Mucosa of rectum (tissue), 2 donors: Measurements from ENCODE around the gene DCTPP1.
"Not testable (repeated sequence)": the region's sequence is repeated elsewhere in the genome, so short reads cannot be mapped to it uniquely, and the experiment has no call there.

Source experiments
- H3K27ac ChIP-seq, 2 donors: one replicate each; pipeline ENCODE4 v1.7.0; 2013; ENCODE audit warnings: inconsistent platforms in 2 of 2, low read depth in 2 of 2, low read length in 2 of 2
- H3K27me3 ChIP-seq, 2 donors: one replicate each; pipeline ENCODE4 v1.7.0; 2013; ENCODE audit warnings: low read length in 2 of 2; ENCODE audit not compliant: control insufficient read depth in 2 of 2, insufficient read depth in 2 of 2
- H3K36me3 ChIP-seq, 2 donors: one replicate each; pipeline ENCODE4 v1.7.0; 2013; ENCODE audit warnings: low read length in 2 of 2; ENCODE audit not compliant: control insufficient read depth in 2 of 2, insufficient read depth in 2 of 2
- H3K4me1 ChIP-seq, 2 donors: one replicate each; pipeline ENCODE4 v1.7.0; 2013; ENCODE audit warnings: low read length in 2 of 2, mild to moderate bottlenecking in 1 of 2; ENCODE audit not compliant: control insufficient read depth in 2 of 2, insufficient read depth in 2 of 2
- H3K4me3 ChIP-seq, 2 donors: one replicate each; pipeline ENCODE4 v1.7.0; 2013; ENCODE audit warnings: low read length in 2 of 2
- H3K9ac ChIP-seq, 2 donors: one replicate each; pipeline ENCODE4 v1.7.0; 2013; ENCODE audit warnings: low read length in 2 of 2, low read depth in 1 of 2, mild to moderate bottlenecking in 1 of 2
- H3K9me3 ChIP-seq, 2 donors: one replicate each; pipeline ENCODE4 v1.7.0; 2013; ENCODE audit warnings: low read length in 2 of 2; ENCODE audit not compliant: control insufficient read depth in 2 of 2
- donor health status: healthy.
- donor health status: Normal muscosa, but diverticular disease.

DCTPP1 gene

DNA sequence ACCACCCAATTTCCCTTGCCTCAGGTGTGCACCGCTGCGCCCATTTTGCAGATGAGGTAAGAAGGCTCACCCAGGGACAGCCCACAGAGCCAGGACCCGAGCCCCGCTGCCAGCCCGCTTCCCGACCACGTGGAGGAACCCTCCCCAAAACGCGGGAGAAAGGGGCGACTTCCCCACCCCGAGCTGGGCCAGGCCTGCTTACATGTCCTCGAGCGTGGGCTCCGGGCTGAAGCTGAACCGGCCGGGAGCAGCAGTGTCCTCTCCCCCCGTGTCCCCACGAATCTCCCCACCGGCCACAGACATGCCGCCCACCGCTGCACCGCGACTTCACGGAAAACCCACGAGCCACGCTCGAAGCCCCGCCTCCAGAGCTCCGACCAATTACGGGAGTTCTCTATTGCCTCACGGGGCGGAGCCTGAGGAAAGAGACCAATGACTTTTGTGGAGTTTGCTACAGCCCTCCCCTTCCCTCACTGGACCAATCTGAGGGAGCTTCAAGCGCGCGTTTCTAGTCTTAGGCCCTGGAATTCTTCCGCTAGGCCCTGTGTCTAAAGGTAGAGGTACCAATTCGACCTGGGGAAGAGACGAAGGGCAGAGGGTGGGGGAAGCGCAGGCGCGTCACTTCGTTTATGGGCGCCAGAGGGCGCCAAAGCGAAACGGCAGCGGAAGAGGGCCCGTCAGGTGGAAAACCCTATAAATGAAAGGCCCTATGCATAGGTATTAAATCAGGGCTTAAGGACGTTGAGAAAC, at the start of gene DCTPP1:
TSS of gene DCTPP1 (minus strand) at position 353 of the 750 bp plus-strand sequence. CDS start at position 303, 50 bp downstream.
- Histone ChIP-seq H3K9me3 (no peaks in the 10 kb centered on the region), H3K4me3 (peak within 1 kb of the TSS; percentile 74 to 90), H3K4me1 (peaks cover 16 to 18% of the 10 kb centered on the region in 2 donors), H3K27me3 (no peaks in the 10 kb centered on the region), H3K27ac (peak within 1 kb of the TSS; percentile 87 to 91), H3K9ac (peak within 1 kb of the TSS; percentile 81 to 83), H3K36me3 (peaks cover 2 to 13% of the 10 kb centered on the region in 2 donors)

DNA sequence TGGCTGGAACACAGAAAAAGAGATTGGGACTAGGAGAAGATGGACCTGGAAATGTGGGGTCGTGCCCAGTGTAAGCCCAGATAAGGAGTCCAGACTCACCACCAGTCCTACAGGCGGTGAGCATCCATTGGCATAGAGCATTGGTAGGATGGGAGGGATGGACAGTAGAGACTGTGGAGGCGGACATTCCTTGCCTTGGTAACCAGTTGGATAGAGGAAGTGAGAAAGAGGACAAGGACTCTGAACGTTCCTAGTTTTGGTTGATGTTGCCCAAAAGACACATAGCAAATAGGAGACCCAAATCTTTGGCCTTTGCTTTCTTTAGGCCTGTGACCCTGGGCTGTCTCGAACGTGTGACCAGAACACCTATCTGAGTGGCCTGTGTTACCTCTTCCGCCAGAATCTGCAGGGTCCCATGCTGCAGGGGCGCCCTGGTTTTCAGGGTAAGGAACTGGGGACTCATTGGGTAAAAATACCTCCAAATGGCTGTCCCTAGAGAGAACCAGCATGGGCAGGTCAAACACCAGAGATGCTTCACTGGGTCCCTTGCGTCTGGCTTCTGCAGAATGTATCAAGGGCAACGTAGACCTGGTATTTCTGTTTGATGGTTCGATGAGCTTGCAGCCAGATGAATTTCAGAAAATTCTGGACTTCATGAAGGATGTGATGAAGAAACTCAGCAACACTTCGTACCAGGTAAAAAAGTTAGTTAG, 49.1 kb upstream of the DCTPP1 start:
- H3K36me3 ChIP-seq: peaks cover 0 to 4% of the 10 kb centered on the region in 2 donors
- no peak overlapping the region for H3K27ac ChIP-seq
- no peaks in the 10 kb centered on the region for H3K27me3 ChIP-seq
- no peaks in the 10 kb centered on the region for H3K9me3 ChIP-seq
- H3K9ac ChIP-seq: no peak overlapping the region
- H3K4me1 ChIP-seq: no peaks in the 10 kb centered on the region
- H3K4me3 ChIP-seq: no peak overlapping the region

DNA sequence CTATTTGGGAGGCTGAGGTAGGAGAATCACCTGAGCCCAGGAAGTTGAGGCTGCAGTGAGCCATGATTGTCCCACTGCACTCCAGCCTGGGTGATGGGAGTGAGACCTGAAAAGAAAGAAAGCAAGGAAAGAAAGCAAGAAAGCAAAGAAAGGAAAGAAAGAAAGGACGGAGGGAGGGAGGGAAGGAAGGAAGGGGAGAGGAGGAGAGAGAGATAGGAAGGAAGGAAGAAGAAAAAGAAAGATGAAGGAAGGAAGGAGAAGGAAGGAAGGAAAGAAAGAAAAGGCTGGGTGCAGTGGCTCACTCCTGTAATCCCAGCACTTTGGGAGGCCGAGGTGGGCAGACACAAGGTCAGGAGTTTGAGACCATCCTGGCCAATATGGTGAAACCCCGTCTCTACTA, 47.9 kb upstream of the DCTPP1 start:
- H3K27me3 ChIP-seq, H3K4me3 ChIP-seq, H3K36me3 ChIP-seq, H3K27ac ChIP-seq, H3K4me1 ChIP-seq, H3K9me3 ChIP-seq, H3K9ac ChIP-seq: not testable (repeated sequence)

DNA sequence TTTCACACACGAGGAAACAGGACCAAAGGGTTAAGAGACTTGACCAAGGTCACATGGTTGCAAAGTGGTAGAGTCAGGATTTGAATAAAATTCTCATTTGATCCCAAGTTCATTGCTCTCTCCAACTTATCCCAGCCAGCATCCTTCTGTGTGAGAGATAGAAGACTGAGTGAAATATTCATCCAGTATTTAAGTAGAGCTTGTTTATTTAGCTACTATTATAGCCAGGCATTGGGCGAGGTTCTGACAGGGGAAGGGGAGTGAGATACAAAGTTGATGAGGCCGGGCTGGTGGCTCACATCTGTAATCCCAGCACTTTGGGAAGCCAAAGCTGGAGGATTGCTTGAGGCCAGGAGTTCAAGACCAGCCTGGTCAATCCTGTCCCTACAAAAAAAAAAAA, 47.2 kb upstream of the DCTPP1 start:
- no peak overlapping the region for H3K4me3 ChIP-seq
- H3K27ac ChIP-seq: no peak overlapping the region

DNA sequence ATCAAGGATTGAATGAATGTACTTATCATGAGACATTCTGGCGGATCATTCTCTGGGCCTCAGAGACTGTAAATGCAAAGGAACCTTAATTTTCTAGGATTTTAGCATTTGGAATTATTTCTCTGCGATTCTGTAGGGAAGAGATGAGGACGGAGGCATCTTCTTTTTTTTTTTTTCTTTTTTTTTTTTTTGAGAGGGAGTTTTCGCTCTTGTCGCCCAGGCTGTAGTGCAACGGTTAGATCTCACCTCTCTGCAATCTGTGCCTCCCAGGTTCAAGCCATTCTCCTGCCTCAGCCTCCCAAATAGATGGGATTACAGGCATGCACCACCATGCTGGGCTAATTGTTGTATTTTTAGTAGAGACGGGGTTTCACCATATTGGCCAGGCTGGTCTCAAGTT, 44.9 kb upstream of the DCTPP1 start:
- Histone ChIP-seq H3K4me1 (no peaks in the 10 kb centered on the region), H3K36me3 (no peaks in the 10 kb centered on the region), H3K9me3 (no peaks in the 10 kb centered on the region), H3K9ac (no peak overlapping the region), H3K27ac (no peak overlapping the region), H3K27me3 (no peaks in the 10 kb centered on the region), H3K4me3 (peak overlapping the region in 1 of 2 donors; percentile 42)

More for the DNA sequence above, 47.2 kb upstream of the DCTPP1 start:
- Histone ChIP-seq H3K27me3 (no peaks in the 10 kb centered on the region), H3K9me3 (no peaks in the 10 kb centered on the region), H3K9ac (no peak overlapping the region), H3K36me3 (peaks cover 0 to 2% of the 10 kb centered on the region in 2 donors), H3K4me1 (no peaks in the 10 kb centered on the region)

DNA sequence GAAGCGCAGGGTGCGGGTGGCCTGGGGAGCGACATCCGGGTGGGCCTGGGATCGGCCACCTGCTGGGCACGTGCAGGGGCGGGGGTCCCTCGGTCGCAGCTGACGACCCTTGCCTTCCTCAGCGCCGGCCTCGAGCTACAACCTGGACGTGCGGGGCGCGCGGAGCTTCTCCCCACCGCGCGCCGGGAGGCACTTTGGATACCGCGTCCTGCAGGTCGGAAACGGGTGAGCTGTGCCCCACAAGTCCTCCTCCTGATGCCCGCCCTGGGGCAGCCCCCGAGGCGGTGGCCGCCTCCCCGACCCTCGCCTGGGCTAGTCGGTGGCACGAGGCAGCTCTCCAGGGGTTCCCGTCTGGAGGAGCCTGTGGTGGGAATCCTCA, 44.2 kb upstream of the DCTPP1 start:
- Histone ChIP-seq H3K9me3 (no peaks in the 10 kb centered on the region), H3K4me3 (peak overlapping the region; percentile 11 to 74), H3K27me3 (no peaks in the 10 kb centered on the region), H3K4me1 (no peaks in the 10 kb centered on the region), H3K27ac (peak overlapping the region in 1 of 2 donors; percentile 79), H3K36me3 (no peaks in the 10 kb centered on the region), H3K9ac (peak overlapping the region in 1 of 2 donors; percentile 10)

DNA sequence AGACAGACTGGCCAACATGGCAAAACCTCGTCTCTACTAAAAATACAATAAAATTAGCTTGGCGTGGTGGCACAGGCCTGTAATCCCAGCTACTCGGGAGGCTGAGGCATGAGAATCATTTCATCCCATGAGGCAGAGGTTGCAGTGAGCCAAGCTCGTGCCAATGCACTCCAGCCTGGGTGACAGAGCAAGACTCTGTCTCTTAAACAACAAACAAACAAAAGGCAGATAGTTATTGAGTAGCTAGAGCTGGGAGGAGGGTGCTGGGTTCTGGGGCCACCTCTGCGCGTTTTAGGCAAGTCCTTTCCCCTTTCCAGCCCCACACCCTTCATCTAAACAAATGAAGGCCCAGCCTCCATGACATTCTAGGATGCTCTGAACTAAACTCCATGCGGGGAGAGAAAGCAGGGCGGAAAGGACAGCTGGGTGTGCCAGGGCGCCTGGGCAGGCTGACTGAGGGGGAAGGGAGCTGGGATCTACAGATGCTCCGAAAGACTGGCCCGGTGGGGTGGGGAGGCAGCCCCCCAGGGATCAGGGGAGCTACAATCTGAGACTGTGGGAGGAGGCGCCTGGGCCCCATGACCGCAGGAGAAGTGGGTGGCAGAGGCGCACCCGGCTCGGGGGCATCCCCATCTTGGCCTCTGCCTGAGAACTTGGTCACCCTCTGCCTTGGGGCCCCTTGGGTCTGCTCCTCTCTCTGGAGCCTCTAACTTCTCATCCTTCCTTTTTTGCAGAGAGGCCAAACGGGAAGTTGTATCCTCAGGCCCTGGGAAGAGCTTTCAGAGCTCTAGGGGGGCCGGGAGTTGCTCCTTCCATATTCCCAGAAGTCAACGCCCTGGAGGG, 43.6 kb upstream of the DCTPP1 start:
- H3K9ac ChIP-seq: peak overlapping the region; percentile 10 to 32
- no peaks in the 10 kb centered on the region for H3K36me3 ChIP-seq
- no peaks in the 10 kb centered on the region for H3K4me1 ChIP-seq
- H3K4me3 ChIP-seq: peak overlapping the region; percentile 23 to 74
- peak overlapping the region in 1 of 2 donors; percentile 79 for H3K27ac ChIP-seq
- H3K9me3 ChIP-seq: no peaks in the 10 kb centered on the region
- H3K27me3 ChIP-seq: no peaks in the 10 kb centered on the region

DNA sequence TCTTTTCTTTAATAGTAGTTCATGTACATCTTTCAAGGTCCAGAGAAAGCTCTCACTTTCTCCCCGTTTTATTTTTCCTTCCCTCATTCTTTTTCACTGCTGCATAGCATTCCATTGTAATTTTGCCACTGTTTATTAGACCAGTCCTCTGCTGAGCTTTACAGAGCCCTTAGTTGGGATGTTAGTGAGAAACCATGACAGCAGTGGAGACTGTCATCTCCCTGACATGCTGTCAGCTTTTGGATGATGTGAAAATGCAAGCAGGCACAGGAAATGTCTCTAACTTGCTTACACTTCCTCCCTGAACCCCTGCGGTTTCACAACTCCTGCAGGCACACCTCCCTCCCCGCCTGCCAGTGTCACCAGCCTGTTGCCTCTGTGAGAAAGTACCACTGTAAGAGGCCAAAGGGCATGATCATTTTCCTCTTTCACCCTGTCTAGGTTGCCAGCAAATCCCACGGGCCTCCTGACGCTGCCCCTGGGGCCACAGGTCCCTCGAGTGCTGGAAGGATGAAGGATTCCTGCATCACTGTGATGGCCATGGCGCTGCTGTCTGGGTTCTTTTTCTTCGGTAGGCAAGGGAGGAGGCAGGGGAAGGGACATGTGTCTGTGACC, 42.6 kb upstream of the DCTPP1 start, which contains the start of gene ITGAL:
TSS of gene ITGAL (plus strand) at position 415 of the 615 bp plus-strand sequence. CDS start at position 511, 96 bp downstream.
- Histone ChIP-seq H3K9me3 (no peaks in the 10 kb centered on the region), H3K4me1 (no peaks in the 10 kb centered on the region), H3K27me3 (no peaks in the 10 kb centered on the region), H3K27ac (peak within 1 kb of the TSS in 1 of 2 donors; percentile 79), H3K9ac (peak within 1 kb of the TSS; percentile 10 to 56), H3K36me3 (no peaks in the 10 kb centered on the region), H3K4me3 (peak within 1 kb of the TSS; percentile 23 to 74)

DNA sequence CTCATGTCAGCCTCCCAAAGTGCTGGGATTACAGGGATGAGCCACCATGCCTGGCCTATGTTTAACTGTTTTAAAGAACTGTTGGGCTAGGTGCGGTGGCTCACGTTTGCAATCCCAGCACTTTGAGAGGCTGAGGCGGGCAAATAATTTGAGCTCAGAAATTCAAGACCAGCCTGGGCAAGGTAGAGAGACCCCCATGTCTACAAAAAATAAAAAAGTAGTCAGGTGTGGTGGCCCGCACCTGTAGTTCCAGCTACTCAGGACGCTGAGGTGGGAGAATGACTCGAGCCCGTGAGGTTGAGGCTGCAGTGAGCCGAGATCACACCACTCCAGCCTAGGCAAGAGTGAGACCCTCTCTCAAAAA, 40.8 kb upstream of the DCTPP1 start:
- Histone ChIP-seq H3K4me3 (no peak overlapping the region), H3K9me3 (no peaks in the 10 kb centered on the region), H3K9ac (no peak overlapping the region), H3K27ac (peak overlapping the region in 1 of 2 donors; percentile 74), H3K27me3 (no peaks in the 10 kb centered on the region), H3K36me3 (no peaks in the 10 kb centered on the region), H3K4me1 (no peaks in the 10 kb centered on the region)
